RWPE2 (cell line): ENCODE results near the gene SMG6.

Experiments used
- ATAC-seq: fragments of 200-7000 bp; cut with Tn5 transposase; 3 replicates; pipeline ENCODE4 v1.9.1; 2021; ENCODE audit warnings: low read depth
- DNase-seq: peaks from one replicate; pipeline ENCODE4 v3.0.0-alpha.2; 2020; ENCODE audit warnings: low spot score
- H3K27ac ChIP-seq: fragments of 450-650 bp; 2 replicates; pipeline ENCODE4 v1.5.1; 2017; ENCODE audit warnings: mild to moderate bottlenecking; ENCODE audit not compliant: poor library complexity, severe bottlenecking
- H3K27me3 ChIP-seq: fragments of 250-450 bp; sonication (Bioruptor Pico); 2 replicates; pipeline ENCODE4 v1.5.1; 2021; ENCODE audit warnings: mild to moderate bottlenecking, moderate library complexity; ENCODE audit not compliant: insufficient read depth, poor library complexity, severe bottlenecking
- H3K36me3 ChIP-seq: fragments of 250-450 bp; sonication (Bioruptor Pico); 2 replicates; pipeline ENCODE4 v1.5.1; 2020; ENCODE audit warnings: low read depth, mild to moderate bottlenecking, moderate library complexity
- H3K4me1 ChIP-seq: fragments of 250-450 bp; sonication (Bioruptor Pico); 2 replicates; pipeline ENCODE4 v1.5.1; 2021; ENCODE audit warnings: mild to moderate bottlenecking, moderate library complexity; ENCODE audit not compliant: insufficient read depth, poor library complexity, severe bottlenecking
- H3K4me3 ChIP-seq: fragments of 250-450 bp; sonication (Bioruptor Pico); 2 replicates; pipeline ENCODE4 v1.5.1; 2021; ENCODE audit warnings: mild to moderate bottlenecking, moderate library complexity; ENCODE audit not compliant: severe bottlenecking
- H3K9me3 ChIP-seq: fragments of 250-450 bp; sonication (Bioruptor Pico); 2 replicates; pipeline ENCODE4 v1.5.1; 2021; ENCODE audit warnings: mild to moderate bottlenecking, moderate library complexity; ENCODE audit not compliant: severe bottlenecking
- TF ChIP-seq, protein P1 (sequence below): fragments of 450-650 bp; IDR thresholded peaks from one replicate; pipeline ENCODE4 v1.5.1; 2017; ENCODE audit warnings: mild to moderate bottlenecking, moderate library complexity; ENCODE audit not compliant: poor library complexity, severe bottlenecking

Gene SMG6

DNA sequence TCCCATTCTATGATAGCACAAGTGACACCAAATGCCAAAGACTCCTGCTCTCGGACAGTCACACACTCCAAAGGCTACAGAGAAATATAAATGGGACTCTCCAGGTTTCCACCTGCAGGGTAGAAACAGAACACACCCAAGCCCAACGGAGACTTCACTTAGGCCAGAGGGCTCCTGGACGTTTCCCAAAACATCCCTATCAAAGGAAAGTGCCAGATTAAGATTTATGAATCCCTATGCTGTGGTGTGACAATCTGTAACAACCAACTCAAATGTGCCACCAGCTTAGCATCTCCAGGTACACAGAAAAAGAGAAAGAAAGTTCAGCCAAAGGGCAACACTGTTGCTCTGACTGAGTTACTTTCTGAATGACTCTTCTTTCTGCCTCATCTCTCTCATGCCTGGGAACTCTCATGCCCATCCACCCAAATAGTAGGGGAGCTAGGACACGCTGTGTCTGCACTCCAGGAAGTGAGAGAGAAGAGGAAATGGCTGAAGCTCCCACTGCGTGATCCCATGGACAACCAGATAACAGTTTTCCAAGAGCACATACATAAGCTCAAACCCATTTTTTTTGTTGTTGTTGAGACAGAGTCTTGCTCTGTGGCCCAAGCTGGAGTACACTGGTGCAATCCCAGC is 49.7 kb downstream of the SMG6 start:
- no peaks in the 10 kb centered on the region for H3K36me3 ChIP-seq
- ATAC-seq: no peak
- no peak overlapping the region for H3K4me3 ChIP-seq
- H3K9me3 ChIP-seq: no peaks in the 10 kb centered on the region
- TF ChIP-seq, protein P1, sequence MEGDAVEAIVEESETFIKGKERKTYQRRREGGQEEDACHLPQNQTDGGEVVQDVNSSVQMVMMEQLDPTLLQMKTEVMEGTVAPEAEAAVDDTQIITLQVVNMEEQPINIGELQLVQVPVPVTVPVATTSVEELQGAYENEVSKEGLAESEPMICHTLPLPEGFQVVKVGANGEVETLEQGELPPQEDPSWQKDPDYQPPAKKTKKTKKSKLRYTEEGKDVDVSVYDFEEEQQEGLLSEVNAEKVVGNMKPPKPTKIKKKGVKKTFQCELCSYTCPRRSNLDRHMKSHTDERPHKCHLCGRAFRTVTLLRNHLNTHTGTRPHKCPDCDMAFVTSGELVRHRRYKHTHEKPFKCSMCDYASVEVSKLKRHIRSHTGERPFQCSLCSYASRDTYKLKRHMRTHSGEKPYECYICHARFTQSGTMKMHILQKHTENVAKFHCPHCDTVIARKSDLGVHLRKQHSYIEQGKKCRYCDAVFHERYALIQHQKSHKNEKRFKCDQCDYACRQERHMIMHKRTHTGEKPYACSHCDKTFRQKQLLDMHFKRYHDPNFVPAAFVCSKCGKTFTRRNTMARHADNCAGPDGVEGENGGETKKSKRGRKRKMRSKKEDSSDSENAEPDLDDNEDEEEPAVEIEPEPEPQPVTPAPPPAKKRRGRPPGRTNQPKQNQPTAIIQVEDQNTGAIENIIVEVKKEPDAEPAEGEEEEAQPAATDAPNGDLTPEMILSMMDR: no peak
- H3K4me1 ChIP-seq: no peaks in the 10 kb centered on the region
- H3K27ac ChIP-seq: no peak overlapping the region
- no peaks in the 10 kb centered on the region for H3K27me3 ChIP-seq
- DNase-seq: no peak

DNA sequence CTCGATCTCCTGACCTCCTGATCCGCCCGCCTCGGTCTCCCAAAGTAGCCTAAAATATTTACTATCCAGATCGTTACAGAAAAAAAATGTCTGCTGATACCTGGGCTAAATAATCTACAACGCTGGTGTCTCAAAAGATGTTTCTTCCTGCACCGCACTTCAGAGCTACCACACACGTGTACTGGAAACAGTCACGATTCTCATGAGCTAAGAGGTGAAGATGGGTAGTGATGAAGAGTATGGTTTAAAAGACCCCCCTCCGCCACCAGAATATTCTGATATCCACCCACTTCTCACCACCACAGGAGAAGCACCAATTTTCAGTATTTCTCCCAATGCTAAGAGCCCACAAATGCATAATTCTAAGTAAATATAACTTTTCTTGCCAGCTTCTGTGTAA is 50.2 kb downstream of the SMG6 start:
- no peak overlapping the region for H3K4me3 ChIP-seq
- H3K27me3 ChIP-seq: no peaks in the 10 kb centered on the region
- H3K9me3 ChIP-seq: no peaks in the 10 kb centered on the region
- no peak overlapping the region for H3K27ac ChIP-seq
- no peaks in the 10 kb centered on the region for H3K36me3 ChIP-seq
- DNase-seq (no peak), ATAC-seq (no peak)
- H3K4me1 ChIP-seq: no peaks in the 10 kb centered on the region
- TF ChIP-seq, protein P1: no peak

DNA sequence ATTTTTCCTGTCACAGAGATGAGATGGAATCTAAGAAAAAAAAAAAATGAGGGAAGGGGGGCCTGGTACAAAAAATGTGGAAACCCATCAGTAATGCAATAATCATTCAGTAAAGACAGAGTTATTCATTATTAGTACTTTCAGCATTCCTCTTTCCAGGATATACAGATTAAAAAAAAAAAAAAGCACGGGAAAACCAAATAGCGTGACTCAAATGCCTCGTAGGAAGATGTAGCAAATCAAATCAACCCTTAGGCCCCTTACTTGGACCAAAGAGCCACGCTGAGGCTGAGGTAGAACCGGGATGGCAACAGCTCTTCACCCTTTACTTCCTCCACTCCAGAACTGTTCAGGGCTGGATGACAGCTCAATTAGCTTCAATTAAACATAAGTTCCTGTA is 52.5 kb downstream of the SMG6 start:
- Histone ChIP-seq H3K9me3 (no peaks in the 10 kb centered on the region), H3K27me3 (no peaks in the 10 kb centered on the region), H3K27ac (no peak overlapping the region), H3K36me3 (0 out of 2 replicates have a peak, but pooled peaks cover 2% of the 10 kb centered on the region), H3K4me3 (no peak overlapping the region), H3K4me1 (no peaks in the 10 kb centered on the region)
- TF ChIP-seq, protein P1: no peak
- ATAC-seq (no peak), DNase-seq (no peak)

DNA sequence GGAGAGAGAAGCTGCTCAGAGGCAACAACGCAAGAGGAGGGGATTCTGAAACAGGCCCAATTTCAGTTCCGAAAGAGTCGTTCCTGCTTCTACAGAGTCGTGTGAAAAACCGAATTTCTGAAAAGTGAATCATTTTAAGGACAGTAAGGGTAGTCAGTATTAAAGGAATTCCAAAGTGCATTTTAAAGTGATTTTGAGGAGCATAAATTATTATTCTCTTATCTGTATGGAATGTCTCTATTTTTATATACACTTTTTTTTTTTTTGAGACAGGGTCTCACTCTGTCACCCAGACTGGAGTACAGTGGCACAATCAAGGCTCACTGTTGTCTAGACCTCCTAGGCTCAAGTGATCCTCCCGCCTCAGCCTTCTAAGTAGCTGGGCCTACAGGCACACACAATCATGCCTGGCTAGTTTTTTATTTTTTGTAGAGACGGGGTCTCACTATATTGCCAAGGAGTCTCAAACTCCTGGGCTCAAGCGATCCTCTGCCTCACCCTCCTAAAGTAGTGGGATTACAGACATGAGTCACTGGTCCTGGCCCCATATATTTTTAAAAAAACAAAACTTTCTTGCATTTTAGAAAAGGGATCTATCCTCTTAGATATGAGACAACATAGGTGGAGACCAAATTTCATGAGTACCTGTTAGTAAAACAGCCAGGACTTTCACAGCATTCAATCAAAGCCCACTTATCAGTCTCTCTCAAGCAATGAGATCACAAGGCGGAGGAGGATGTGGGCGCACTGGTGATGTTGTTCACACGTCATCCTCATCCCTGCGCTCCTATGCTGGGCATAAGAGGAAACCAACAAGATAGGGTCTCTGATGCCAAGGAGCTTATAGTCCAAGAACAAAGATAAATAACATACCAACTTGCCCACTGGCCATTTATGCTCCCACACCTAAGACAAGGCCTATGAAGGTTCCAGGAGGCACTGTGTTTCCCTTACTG is 53.2 kb downstream of the SMG6 start:
- TF ChIP-seq, protein P1: no peak
- no peaks in the 10 kb centered on the region for H3K9me3 ChIP-seq
- H3K4me3 ChIP-seq: no peak overlapping the region
- no peak overlapping the region for H3K27ac ChIP-seq
- no peaks in the 10 kb centered on the region for H3K4me1 ChIP-seq
- no peak for DNase-seq
- no peak for ATAC-seq
- no peaks in the 10 kb centered on the region for H3K27me3 ChIP-seq
- 0 out of 2 replicates have a peak, but pooled peaks cover 2% of the 10 kb centered on the region for H3K36me3 ChIP-seq
